DMS114 treated with DMSO at 0.1 percent for 48 hours (cell line): ENCODE results near the gene ST6GALNAC5.
"Not testable (repeated sequence)": the region's sequence is repeated elsewhere in the genome, so short reads cannot be mapped to it uniquely, and the experiment has no call there.

Source experiments
- DNase-seq: peaks from one replicate; lab custom pipeline; 2025; ENCODE audit not compliant: unreplicated experiment; lab: John Stamatoyannopoulos, UW

Gene ST6GALNAC5

GRCh38 chr1:76867342-76868130, at the start of gene ST6GALNAC5:
Gene ST6GALNAC5 (plus strand): TSS chr1:76867480.
- peak; percentile 6 for DNase-seq

DNA sequence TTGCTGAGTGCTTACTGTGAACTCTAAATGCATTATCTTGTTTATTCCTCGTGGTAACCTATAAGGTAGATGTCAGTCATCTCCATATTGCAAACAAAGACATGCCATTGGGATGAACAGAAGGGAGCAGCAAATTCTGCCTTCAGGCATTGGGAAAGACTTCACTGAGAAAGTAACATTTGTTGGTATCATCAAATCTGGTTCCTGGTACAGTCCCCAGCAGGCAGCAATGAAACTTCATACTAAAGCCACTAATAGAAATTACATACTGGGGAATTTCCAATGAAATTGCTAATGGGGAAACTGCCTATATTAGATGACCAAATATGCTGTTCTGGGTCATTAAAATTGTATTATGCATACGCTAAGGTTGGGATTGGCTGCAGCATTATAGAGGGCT, 47.3 kb upstream of the ST6GALNAC5 start:
- DNase-seq: no peak

GRCh38 chr1:76822961-76823360, 44.3 kb upstream of the ST6GALNAC5 start:
- DNase-seq: not testable (repeated sequence)

DNA sequence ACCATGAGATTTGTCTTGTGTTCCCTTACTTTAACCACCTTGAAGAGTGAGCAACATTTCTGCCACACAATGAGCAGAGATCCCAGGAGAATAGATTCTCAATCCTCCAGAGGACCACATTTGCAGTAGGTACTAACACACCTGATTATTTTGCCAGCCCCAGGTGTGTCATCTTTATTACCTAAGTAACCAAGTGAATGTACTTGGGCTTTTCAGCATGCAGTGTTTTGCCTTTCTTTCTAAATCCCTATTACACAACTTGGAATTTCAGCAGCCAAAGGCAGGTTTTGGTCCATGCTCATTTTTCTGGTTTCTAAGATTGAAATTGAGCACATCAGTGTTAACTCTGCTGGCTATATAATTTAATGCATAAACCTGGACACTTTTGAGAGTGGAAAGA, 43.2 kb upstream of the ST6GALNAC5 start:
- DNase-seq: no peak

DNA sequence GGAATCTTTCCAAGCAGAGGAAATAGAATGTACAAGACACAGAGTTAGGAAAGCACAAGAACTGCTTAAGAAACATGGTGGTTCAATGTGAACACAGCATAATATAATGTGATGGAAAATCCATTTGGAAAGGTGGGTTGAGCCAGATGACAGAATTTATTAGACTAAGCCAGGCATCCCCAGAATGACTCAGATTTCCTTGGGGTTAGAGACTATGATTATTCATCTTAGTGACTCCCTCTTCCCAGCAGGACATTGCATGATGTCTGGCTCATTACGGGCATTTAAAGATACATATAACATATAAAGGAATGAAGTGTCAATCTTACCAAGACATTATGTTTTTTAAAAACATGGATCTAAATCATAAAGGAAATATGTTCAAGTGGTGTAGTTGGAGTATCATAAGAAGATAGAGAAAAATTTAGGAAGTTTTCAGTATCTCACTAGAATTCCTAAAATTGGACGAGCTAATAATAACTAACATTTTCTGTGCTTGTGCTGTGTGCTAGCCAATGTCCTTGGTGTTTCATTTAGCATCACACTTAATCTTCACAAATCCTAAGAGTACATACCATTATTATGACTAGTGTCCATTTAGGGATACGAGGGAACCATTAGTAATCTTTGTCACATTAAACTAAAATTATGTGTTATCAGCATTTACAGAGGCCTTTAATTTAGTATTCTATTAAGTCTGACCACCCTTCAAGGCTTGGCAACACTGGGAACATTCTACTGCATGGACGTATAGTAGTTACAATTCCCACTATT, 41.0 kb upstream of the ST6GALNAC5 start:
- DNase-seq: no peak

DNA sequence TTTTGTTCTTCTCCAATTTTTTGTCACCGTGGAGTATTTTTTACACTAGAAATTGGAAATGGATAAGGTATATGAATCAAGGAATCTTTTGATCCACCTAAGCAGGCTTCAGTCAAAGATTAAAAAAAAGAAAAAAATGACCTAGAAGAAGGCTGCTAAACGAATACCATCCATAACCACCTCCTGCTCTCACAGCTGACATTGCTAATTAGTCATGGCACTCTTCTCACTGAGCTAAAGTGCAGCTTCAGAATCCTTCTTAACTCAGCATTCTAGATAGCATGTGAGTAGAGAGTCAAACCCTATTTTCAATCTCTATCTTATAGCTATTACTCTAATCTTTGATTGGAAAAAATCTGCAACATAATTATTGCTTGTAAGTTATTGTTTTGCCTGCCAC, 40.2 kb upstream of the ST6GALNAC5 start:
- no peak for DNase-seq

DNA sequence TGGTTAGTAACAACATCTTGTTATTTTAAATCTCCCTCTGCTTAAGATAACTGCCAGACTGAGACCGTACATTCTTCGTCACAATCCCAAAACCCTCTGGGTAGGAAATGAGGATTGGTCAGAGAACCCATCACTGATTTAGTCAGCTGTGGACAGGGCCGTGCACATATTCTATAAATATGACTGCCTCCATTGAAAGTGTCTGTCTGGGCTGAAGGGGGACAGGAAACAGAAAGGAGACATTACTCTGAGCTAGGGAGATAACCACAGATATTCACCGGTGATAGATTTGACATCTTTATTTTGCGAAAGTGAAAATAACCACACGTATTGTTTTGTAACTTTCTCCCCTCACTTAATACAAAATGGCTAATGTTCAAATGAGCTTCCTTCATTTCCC, 36.9 kb upstream of the ST6GALNAC5 start:
- DNase-seq: no peak

DNA sequence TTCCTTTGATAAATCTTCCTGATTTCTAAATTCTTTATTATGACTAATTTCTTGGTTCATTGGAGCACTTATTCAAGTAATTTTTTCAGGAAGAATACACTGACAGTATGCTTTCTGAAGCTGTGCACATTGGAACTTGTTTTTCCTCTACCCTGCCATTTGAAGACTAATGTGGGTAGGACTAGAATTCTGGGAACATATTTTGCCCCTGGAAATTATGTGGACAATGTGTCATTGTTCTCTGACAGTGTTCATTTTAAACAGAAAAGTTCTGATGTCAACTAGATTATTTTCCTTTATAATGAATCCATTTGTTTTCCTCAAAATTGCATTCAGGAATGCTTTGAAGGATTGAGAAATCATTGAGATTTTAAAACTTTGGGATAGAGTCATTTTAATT, 34.8 kb upstream of the ST6GALNAC5 start:
- DNase-seq: no peak

DNA sequence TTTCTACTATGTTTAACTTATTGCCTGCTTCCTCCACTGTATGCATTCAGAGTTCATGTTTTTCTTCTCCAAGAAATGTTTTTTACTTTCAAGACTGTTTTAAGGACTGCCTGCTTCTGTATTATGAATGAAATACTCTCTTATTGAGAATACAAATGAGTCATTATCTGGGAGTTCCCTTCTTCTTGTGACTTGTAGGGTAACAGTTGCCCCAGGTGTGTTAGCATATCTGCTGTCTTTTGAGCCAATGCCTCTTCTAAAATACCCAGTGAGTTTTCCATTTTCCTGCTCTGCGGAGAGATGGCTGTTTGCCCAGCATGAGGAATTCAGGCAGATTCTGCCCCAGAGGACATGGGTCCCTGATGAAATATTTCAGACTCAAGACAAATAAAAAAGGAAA, 34.1 kb upstream of the ST6GALNAC5 start:
- no peak for DNase-seq

- DNase-seq: no peak
Observed at GRCh38 chr1:76833856-76834255, 33.4 kb upstream of the ST6GALNAC5 start.

GRCh38 chr1:76835203-76835602, 32.1 kb upstream of the ST6GALNAC5 start:
- no peak for DNase-seq

- DNase-seq: no peak
Observed at GRCh38 chr1:76840278-76840677, 27.0 kb upstream of the ST6GALNAC5 start.

DNA sequence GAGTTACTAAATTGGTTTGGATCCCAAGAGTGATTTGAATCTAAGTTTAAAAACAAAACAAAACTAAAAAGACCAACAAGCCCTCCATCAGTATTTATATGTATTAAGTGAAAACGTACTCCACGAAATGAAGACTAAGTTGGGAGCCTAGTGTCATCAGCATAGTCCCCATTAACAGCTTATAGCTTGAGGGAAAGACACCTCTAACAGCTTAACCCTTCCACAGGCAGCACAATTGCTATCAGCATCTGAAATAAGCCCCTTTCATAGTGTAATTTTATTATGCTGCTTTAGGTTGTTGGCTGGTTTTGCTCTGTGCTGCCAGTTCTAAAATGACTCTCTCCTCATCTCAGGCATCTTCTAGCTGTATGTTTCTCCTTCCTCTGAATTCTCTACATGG, 25.8 kb upstream of the ST6GALNAC5 start:
- no peak for DNase-seq

- DNase-seq: no peak
Observed at GRCh38 chr1:76843821-76844464, 23.3 kb upstream of the ST6GALNAC5 start.

GRCh38 chr1:76854255-76854654, 13.0 kb upstream of the ST6GALNAC5 start:
- no peak for DNase-seq

DNA sequence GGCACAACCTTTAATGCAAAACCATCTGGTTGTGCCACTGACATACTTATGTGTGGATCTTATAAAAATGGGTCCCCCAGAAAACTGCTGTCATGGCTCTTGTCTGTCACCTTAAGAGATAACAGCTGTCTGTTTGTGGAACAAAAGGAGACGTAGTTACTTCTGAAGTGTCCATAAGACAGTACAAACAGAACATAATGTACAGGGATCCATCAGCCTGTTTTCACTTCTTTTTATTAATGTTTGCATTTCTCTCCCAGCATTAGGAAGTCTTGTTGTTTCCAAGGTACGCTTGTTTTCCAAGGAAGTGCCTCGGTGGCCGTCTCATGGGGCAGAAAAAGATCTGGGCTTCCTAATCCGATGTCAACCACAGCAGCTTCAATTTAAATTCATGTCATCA, 11.2 kb upstream of the ST6GALNAC5 start:
- DNase-seq: no peak

DNA sequence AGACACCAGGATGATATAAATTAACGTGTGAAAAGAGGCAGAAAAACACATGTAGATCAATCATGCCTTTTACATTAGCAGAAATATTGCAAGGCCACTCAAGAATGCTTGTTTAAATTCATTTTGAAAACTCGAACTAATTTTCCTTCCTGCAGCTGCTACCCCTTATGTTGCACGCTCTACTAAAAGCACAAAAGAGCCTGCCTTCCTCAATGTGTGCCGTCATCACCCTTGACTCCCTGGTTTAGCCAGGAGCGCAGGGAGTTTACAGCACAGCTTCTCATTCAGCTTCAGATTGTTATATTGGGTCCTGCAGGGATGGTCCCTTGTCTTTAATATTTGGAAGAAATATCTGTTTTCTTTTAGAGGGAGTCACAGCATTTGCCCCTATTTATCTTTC, 10.1 kb upstream of the ST6GALNAC5 start:
- DNase-seq: no peak

- no peak for DNase-seq
Observed at GRCh38 chr1:76857973-76858372, 9.3 kb upstream of the ST6GALNAC5 start.

DNA sequence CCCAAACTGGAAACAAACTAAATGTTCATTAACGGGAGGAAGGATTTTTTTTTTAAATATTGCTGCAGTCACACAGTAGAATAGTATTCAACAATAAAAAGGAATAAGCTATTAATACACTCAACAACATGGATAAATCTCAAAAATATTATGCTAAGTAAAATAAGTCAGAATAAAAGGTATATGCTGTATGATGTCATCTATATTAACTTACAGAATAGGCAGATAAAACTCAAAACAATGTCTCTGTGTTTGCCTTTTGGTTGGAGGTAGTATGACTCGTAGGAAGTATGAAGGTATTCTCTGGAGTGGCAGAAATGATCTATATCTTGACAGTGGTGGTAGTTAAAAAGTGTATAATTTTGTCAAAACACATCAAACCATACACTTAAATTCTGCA, 6.1 kb upstream of the ST6GALNAC5 start:
- DNase-seq: no peak

- DNase-seq: no peak
Observed at GRCh38 chr1:76862447-76862846, 4.8 kb upstream of the ST6GALNAC5 start.

- no peak for DNase-seq
Observed at GRCh38 chr1:76864383-76864782, 2.9 kb upstream of the ST6GALNAC5 start.

- DNase-seq: no peak
Observed at GRCh38 chr1:76865696-76866286, 1.5 kb upstream of the ST6GALNAC5 start.
